ENCODE measurements around the gene NUDT2.

Gene NUDT2

GRCh38 chr9:34385561-34386230, 56.3 kb downstream of the NUDT2 start:
- no peak for DNase-seq (ENCODE audit: low read depth in 3 of 3)

GRCh38 chr9:34386656-34387055, 57.3 kb downstream of the NUDT2 start:
- no peak for DNase-seq (ENCODE audit: low read depth in 3 of 3)

GRCh38 chr9:34387239-34387638, 57.9 kb downstream of the NUDT2 start:
- DNase-seq (ENCODE audit: low read depth in 3 of 3) = no peak

- DNase-seq (ENCODE audit: low read depth in 3 of 3) = no peak
Observed at GRCh38 chr9:34392511-34392910, 63.1 kb downstream of the NUDT2 start.

Data from stimulated activated CD4-positive, alpha-beta T cell treated with anti-CD3 and anti-CD28 coated beads, TNF-alpha, amount 100 ng/mL, for 48 hours (primary cell).